Activated naive CD4-positive, alpha-beta T cell treated with anti-CD3 and anti-CD28 coated beads, Interleukin-2, amount 50 U/mL, for 16 hours (primary cell): ENCODE data around the gene PARP12.

Source experiments
- DNase-seq: peaks from one replicate; pipeline ENCODE4 v3.0.0-alpha.2; 2020

Gene PARP12

DNA sequence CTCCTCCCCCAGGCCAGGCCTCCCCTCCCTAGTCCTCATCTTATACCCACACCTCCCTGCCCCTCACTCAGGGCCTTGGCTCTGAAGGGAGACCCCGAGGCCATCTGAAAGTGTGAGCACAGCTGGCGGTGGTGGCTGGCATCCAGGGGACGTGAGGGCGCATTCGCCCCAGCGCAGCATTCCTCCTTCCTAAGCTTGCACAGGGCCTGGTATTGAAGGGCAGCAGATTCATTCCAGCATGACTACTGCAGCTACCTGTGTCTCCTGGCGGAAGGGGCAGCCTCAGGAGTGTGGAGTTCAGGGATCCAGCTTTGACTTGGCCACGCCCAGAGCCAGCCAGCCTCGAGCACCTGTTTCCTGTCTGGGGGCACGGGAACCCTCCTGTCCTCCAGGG is 72.6 kb downstream of the PARP12 start:
- DNase-seq: no peak

GRCh38 chr7:139989366-139990141 is 73.2 kb downstream of the PARP12 start:
- DNase-seq: no peak

- no peak for DNase-seq
Measured at GRCh38 chr7:139987691-139988516, 74.8 kb downstream of the PARP12 start.

- no peak for DNase-seq
Measured at GRCh38 chr7:139985811-139986210, 76.9 kb downstream of the PARP12 start.

- no peak for DNase-seq
Measured at GRCh38 chr7:139984642-139985539, 77.9 kb downstream of the PARP12 start.

DNA sequence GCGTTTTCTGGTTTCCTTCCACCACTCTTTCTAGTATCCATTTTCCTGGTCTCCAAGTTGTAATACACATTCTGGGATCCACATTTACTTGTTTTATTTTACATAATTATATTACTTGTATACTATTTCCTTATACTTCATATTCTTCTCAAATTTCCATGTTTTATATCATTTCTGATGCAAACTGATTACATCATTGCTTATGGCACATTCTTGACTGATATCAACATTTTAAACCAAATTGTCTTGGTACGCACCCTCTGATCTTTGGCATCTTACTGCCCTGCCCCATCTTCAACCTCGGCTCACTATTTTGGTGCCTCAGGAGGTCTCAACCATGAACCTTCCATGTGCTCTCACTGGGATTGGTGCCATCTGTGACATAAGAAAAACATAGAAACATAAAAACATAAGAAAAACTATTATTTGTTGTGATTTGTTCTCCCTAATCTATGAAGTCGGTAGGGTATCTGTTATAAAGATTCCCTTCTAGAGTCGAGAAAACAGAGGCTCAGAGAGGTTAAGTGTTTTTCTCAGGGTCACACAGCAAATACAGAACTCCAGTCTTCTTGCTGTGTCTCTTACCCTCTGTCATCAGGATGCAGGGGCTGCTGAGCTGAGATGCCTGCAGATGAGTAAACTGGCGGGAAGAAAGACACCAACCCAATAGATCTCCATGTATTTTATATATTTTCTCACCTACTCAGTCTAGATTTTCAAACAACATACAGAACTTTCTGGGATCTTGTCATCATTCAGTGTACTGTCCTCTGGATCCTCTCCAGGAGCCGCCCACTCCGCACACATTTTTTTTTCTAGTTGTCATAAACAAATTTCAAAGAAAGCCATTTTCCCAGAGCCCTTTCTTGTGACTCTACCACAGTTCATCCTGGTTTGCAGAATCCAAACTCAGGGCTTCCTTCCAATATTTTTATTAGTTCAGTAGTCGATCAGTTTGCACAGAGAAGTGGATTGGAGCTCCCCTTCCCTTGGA is 79.5 kb downstream of the PARP12 start:
- DNase-seq: no peak

- no peak for DNase-seq
Measured at GRCh38 chr7:139981511-139981895, 81.2 kb downstream of the PARP12 start.

DNA sequence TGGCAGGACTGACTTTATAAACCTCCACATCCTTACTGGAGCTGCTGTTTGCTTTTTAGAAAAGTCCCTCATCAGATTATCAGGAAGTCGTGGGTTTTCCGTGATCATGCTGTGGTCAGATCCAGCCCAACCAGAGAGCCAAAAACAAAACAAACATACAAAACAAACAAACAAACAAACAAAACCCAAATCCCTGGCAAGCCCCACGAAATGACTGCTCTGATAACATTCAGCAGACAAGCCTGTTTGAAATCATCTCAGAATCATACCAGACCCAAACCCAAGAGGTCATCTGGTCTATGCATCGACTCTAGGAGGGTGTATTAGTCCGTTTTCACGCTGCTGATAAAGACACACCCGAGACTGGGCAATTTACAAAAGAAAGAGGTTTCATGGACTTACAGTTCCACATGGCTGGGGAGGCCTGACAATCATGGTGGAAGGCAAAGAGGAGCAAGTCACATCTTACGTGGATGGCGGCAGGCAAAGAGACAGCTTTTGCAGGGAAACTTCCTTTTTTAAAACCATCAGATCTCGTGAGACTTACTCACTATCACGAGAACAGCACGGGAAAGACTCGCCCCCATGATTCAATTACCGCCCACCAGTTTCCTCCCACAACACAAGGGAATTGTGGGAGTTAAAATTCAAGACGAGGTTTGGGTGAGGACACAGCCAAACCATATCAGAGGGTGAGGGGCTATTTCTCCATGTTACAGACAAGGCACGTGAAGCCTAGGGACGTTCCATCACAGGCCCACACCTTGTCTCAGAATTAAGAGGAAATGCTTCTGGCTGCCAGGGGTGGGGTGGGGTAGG is 85.7 kb downstream of the PARP12 start:
- no peak for DNase-seq

DNA sequence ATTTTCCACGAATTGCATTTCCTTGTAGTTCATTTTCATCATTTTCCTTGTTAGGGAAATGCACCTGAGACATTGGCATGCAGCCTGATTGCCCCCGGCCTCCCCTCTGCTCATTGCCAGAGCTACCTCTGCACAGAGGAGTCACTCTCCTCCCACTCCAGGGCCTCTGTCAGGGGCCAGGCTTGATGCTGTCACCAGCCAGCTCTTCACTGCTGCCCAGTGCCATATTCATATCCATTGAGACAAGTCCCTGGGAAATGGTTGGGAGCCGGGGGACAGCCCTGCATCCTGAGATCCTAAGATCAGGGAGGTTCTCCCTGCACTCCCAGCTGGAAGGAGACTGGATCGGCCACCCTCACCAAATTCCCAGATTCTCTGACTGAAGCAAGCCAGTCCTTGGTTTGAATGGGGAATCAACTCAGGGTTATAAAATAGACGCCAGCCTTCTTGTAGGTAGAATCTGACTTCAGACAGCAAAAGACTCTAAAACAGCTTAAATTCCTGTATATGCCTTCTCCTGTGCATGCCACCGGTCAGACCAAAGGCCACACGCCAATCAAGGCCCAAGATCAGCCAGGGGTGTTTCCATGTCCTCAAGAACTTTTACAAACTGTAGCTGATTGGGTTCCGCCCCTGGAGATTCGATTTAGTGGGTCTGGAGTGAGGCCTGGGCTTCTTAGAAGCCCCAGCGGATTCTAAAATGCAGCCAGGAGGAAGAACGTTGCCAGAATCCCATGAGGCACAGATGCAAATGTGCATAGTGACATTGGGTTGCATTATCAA is 86.5 kb downstream of the PARP12 start:
- DNase-seq: no peak

- DNase-seq: no peak
Measured at GRCh38 chr7:139974179-139974811, 88.5 kb downstream of the PARP12 start.
